WTC11 (cell line): Measurements from ENCODE around the gene ADAMTS9. TPM values are rescaled to one million over a fixed set of nuclear protein-coding genes. Genes with fewer than 3 reads are reported as not detected.

ENCODE experiments used
- ATAC-seq: fragments of 200-7000 bp; cut with Tn5 transposase; 2 replicates; pipeline ENCODE4 v1.10.0; 2021; ENCODE audit warnings: mild to moderate bottlenecking, moderate library complexity
- CTCF ChIA-PET: fragments of 300-600 bp; sonication (Branson Sonifier 250); formaldehyde crosslinking; loops from one replicate; lab custom pipeline; 2021; ENCODE audit warnings: antibody characterized with exemption; lab: Charles Lee
- POLR2A ChIA-PET: fragments of 350-600 bp; sonication (Branson Sonifier 250); formaldehyde crosslinking; loops from one replicate; lab custom pipeline; 2021; ENCODE audit warnings: antibody characterized with exemption; lab: Charles Lee
- DNase-seq: peaks from one replicate; pipeline ENCODE4 v3.0.0; 2021; ENCODE audit warnings: low spot score
- H3K27ac Mint-ChIP-seq: 2 replicates; pipeline ENCODE4 v1.8.0; 2021; ENCODE audit warnings: mixed read lengths
- H3K27me3 Mint-ChIP-seq: 2 replicates; pipeline ENCODE4 v1.8.0; 2021; ENCODE audit warnings: low read depth, mild to moderate bottlenecking, moderate library complexity, mixed read lengths
- H3K36me3 Mint-ChIP-seq: 2 replicates; pipeline ENCODE4 v1.8.0; 2021; ENCODE audit warnings: mixed read lengths
- H3K4me1 Mint-ChIP-seq: 2 replicates; pipeline ENCODE4 v1.8.0; 2022; ENCODE audit warnings: mixed read lengths
- H3K4me3 Mint-ChIP-seq: 2 replicates; pipeline ENCODE4 v1.8.0; 2021; ENCODE audit warnings: mild to moderate bottlenecking, moderate library complexity, mixed read lengths
- H3K9me3 Mint-ChIP-seq: 2 replicates; pipeline ENCODE4 v1.8.0; 2021; ENCODE audit warnings: mixed read lengths
- ATF1 ChIP-seq: sonication (generic); formaldehyde crosslinking; IDR thresholded peaks from 2 replicates; pipeline ENCODE4 v1.8.1; 2023; ENCODE audit warnings: mild to moderate bottlenecking, moderate library complexity, missing genetic modification reagents
- EMX1 ChIP-seq: fragments of 250-450 bp; sonication (Bioruptor Pico); IDR thresholded peaks from 2 replicates; pipeline ENCODE4 v1.8.0; 2021; ENCODE audit warnings: mild to moderate bottlenecking
- FOXJ3 ChIP-seq: sonication (generic); formaldehyde crosslinking; IDR thresholded peaks from 2 replicates; pipeline ENCODE4 v1.9.0; 2021; ENCODE audit warnings: missing genetic modification reagents, mild to moderate bottlenecking, borderline replicate concordance
- GRHL2 ChIP-seq: fragments of 250-450 bp; sonication (Bioruptor Pico); IDR thresholded peaks from 2 replicates; pipeline ENCODE4 v1.8.0; 2022; ENCODE audit warnings: mild to moderate bottlenecking, moderate library complexity; ENCODE audit not compliant: insufficient replicate concordance, severe bottlenecking
- JAZF1 ChIP-seq: fragments of 250-450 bp; sonication (Bioruptor Pico); IDR thresholded peaks from 2 replicates; pipeline ENCODE4 v1.9.0; 2021; ENCODE audit warnings: moderate library complexity, mild to moderate bottlenecking, inconsistent platforms
- MXD4 ChIP-seq: fragments of 250-450 bp; sonication (Bioruptor Pico); IDR thresholded peaks from 2 replicates; pipeline ENCODE4 v1.8.0; 2021; ENCODE audit warnings: mild to moderate bottlenecking, moderate library complexity, borderline replicate concordance
- NFATC4 ChIP-seq: fragments of 250-450 bp; sonication (Bioruptor Pico); IDR thresholded peaks from 2 replicates; pipeline ENCODE4 v1.9.0; 2021; ENCODE audit warnings: mild to moderate bottlenecking
- NR3C1 ChIP-seq: sonication (generic); formaldehyde crosslinking; conservative IDR thresholded peaks from 2 replicates; pipeline ENCODE4 v1.8.1; 2023; ENCODE audit warnings: low read depth, mild to moderate bottlenecking, missing genetic modification reagents
- TCF7 ChIP-seq: sonication (generic); formaldehyde crosslinking; IDR thresholded peaks from 2 replicates; pipeline ENCODE4 v1.8.0; 2022; ENCODE audit warnings: mild to moderate bottlenecking, low read depth, missing genetic modification reagents, moderate library complexity
- ZBTB21 ChIP-seq: sonication (generic); formaldehyde crosslinking; IDR thresholded peaks from 2 replicates; pipeline ENCODE4 v1.8.1; 2023; ENCODE audit warnings: mild to moderate bottlenecking, missing genetic modification reagents, borderline replicate concordance
- ZNF138 ChIP-seq: sonication (generic); formaldehyde crosslinking; conservative IDR thresholded peaks from 2 replicates; pipeline ENCODE4 v1.8.1; 2022; ENCODE audit warnings: mild to moderate bottlenecking, moderate library complexity, missing genetic modification reagents
- ZNF232 ChIP-seq: sonication (generic); formaldehyde crosslinking; IDR thresholded peaks from 2 replicates; pipeline ENCODE4 v1.8.0; 2022; ENCODE audit warnings: mild to moderate bottlenecking, missing genetic modification reagents
- ZNF263 ChIP-seq: sonication (generic); formaldehyde crosslinking; IDR thresholded peaks from 2 replicates; pipeline ENCODE4 v1.8.1; 2022; ENCODE audit warnings: low read depth, mild to moderate bottlenecking, moderate library complexity, missing genetic modification reagents
- ZNF425 ChIP-seq: fragments of 250-450 bp; sonication (Bioruptor Pico); conservative IDR thresholded peaks from 2 replicates; pipeline ENCODE4 v1.9.0; 2021; ENCODE audit warnings: mild to moderate bottlenecking
- total RNA-seq: library from RNA; stranded (reverse); gene quantifications from 3 replicates; pipeline ENCODE4 v1.2.3, GENCODE V29; 2021
- TF ChIP-seq, protein P1 (sequence below): fragments of 250-450 bp; sonication (Bioruptor Pico); IDR thresholded peaks from 2 replicates; pipeline ENCODE4 v1.9.0; 2021; ENCODE audit warnings: mild to moderate bottlenecking
- TF ChIP-seq, protein P2 (sequence below): sonication (generic); formaldehyde crosslinking; IDR thresholded peaks from 2 replicates; pipeline ENCODE4 v1.8.0; 2023; ENCODE audit warnings: missing genetic modification reagents, mild to moderate bottlenecking, borderline replicate concordance
- TF ChIP-seq, protein P3 (sequence below): sonication (generic); formaldehyde crosslinking; IDR thresholded peaks from 2 replicates; pipeline ENCODE4 v1.8.0; 2022; ENCODE audit warnings: mild to moderate bottlenecking, missing genetic modification reagents

The ADAMTS9 gene
- total RNA-seq, 1 experiment from 2014 or later: 3.1 TPM

DNA sequence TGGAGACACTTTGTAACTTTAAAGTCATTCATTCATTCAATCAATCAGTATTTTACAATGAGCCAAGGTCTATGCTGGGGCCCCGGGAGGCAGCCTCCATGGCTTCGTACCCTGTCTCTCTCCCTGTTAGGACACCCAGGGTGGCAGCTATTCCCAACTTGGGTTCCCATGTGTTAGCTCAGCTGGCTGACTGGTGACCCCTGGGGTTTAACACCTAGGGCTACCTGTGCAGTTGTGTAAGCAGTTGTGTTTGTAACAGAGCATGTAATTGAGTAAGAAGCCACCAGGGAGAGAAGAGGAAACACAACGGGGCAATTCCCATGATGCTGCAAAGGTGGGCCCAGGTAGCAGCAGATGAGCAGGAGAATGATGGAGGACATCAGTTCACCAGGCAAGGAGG is 132.4 kb downstream of the ADAMTS9 start (continued):
- no peak for TF ChIP-seq FOXJ3 (CRISPR knock-in tag)
- TF ChIP-seq ZBTB21 (CRISPR knock-in tag): no peak
- TF ChIP-seq ZNF425: no peak
- no peak for TF ChIP-seq JAZF1 (CRISPR knock-in tag)
- TF ChIP-seq MXD4 (CRISPR knock-in tag): no peak

DNA sequence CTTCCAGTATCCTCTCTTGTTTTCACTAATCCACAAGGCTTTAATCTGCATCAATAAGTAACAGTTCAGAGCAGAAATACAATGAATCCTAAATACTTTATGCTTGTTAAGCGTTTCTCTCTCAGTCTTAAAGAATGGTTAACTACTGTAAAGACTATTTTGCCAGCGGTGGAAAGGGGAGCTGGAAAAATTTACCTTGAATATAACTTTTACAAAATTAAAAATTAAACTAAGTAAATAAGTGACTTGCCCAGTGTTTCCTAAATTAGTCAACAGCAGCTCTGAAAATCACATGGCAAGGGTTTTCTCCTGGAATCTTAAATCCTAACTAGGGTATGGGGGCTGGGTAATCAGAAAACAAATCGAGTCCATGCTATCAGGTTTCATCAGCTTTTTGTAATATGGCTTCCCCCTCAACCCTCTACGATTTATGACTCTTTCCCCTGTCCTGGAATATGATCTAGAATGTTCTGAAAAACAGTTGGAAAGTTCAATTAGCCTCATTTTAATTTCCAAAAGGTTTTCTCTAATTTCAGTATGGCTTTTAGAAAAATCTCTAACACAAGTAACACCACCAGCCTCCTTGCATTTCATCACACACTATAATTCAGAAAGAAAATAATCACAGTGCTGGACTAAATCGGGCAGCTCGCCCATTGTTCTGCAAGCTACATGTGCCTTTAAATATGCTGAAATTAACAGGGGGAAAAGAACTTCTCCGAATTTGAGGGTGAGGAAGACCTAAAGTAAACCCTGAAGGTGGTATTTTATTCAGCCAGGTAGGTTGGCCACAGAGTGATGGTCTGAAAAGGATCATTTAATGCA is 133.5 kb downstream of the ADAMTS9 start:
- no peaks in the 10 kb centered on the region for H3K36me3 Mint-ChIP-seq
- no peak overlapping the region for H3K27ac Mint-ChIP-seq
- H3K9me3 Mint-ChIP-seq: no peaks in the 10 kb centered on the region
- ATAC-seq: no peak
- no peak for TF ChIP-seq ZNF138 (CRISPR knock-in tag)
- TF ChIP-seq EMX1 (CRISPR knock-in tag): no peak
- TF ChIP-seq ZNF263 (CRISPR knock-in tag): no peak
- TF ChIP-seq, protein P1, sequence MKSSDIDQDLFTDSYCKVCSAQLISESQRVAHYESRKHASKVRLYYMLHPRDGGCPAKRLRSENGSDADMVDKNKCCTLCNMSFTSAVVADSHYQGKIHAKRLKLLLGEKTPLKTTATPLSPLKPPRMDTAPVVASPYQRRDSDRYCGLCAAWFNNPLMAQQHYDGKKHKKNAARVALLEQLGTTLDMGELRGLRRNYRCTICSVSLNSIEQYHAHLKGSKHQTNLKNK (CRISPR knock-in tag): no peak
- TF ChIP-seq, protein P2, sequence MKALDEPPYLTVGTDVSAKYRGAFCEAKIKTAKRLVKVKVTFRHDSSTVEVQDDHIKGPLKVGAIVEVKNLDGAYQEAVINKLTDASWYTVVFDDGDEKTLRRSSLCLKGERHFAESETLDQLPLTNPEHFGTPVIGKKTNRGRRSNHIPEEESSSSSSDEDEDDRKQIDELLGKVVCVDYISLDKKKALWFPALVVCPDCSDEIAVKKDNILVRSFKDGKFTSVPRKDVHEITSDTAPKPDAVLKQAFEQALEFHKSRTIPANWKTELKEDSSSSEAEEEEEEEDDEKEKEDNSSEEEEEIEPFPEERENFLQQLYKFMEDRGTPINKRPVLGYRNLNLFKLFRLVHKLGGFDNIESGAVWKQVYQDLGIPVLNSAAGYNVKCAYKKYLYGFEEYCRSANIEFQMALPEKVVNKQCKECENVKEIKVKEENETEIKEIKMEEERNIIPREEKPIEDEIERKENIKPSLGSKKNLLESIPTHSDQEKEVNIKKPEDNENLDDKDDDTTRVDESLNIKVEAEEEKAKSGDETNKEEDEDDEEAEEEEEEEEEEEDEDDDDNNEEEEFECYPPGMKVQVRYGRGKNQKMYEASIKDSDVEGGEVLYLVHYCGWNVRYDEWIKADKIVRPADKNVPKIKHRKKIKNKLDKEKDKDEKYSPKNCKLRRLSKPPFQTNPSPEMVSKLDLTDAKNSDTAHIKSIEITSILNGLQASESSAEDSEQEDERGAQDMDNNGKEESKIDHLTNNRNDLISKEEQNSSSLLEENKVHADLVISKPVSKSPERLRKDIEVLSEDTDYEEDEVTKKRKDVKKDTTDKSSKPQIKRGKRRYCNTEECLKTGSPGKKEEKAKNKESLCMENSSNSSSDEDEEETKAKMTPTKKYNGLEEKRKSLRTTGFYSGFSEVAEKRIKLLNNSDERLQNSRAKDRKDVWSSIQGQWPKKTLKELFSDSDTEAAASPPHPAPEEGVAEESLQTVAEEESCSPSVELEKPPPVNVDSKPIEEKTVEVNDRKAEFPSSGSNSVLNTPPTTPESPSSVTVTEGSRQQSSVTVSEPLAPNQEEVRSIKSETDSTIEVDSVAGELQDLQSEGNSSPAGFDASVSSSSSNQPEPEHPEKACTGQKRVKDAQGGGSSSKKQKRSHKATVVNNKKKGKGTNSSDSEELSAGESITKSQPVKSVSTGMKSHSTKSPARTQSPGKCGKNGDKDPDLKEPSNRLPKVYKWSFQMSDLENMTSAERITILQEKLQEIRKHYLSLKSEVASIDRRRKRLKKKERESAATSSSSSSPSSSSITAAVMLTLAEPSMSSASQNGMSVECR (CRISPR knock-in tag): no peak
- TF ChIP-seq NFATC4 (CRISPR knock-in tag): no peak
- TF ChIP-seq NR3C1 (CRISPR knock-in tag): no peak
- peaks cover 8% of the 10 kb centered on the region for H3K4me1 Mint-ChIP-seq
- no peaks in the 10 kb centered on the region for H3K27me3 Mint-ChIP-seq
- CTCF ChIA-PET: interaction anchor here (1.6 kb wide), 2 partner anchors 21 to 24 kb away, joined by 6 to 9 read pairs; no protein-coding TSS in a partner anchor
- no peak for DNase-seq
- POLR2A ChIA-PET: interaction anchor here (0.5 kb wide), 1 partner anchor 1153 kb away, joined by 8 read pairs; no protein-coding TSS in a partner anchor
- no peak overlapping the region for H3K4me3 Mint-ChIP-seq

- Mint-ChIP-seq H3K27me3 (no peaks in the 10 kb centered on the region), H3K4me3 (no peak overlapping the region), H3K9me3 (no peaks in the 10 kb centered on the region), H3K36me3 (no peaks in the 10 kb centered on the region), H3K4me1 (peaks cover 8% of the 10 kb centered on the region), H3K27ac (no peak overlapping the region)
- ChIA-PET CTCF (interaction anchor here (1.6 kb wide), 1 partner anchor 23 kb away, joined by 9 read pairs; no protein-coding TSS in a partner anchor), POLR2A (no interaction called here)
- no peak for ATAC-seq
- DNase-seq: no peak
- TF ChIP-seq ZNF138 (CRISPR knock-in tag): no peak
- TF ChIP-seq GRHL2 (CRISPR knock-in tag): no peak
- TF ChIP-seq TCF7 (CRISPR knock-in tag): no peak
- TF ChIP-seq, protein P3, sequence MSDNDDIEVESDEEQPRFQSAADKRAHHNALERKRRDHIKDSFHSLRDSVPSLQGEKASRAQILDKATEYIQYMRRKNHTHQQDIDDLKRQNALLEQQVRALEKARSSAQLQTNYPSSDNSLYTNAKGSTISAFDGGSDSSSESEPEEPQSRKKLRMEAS (CRISPR knock-in tag): no peak
- no peak for TF ChIP-seq ZNF232 (CRISPR knock-in tag)
- no peak for TF ChIP-seq ATF1 (CRISPR knock-in tag)
- no peak for TF ChIP-seq FOXJ3 (CRISPR knock-in tag)
Observed at GRCh38 chr3:64552966-64553365, 134.8 kb downstream of the ADAMTS9 start.
